NCI-H526 (cell line): ENCODE measurements around the gene TBX3.
A peak's percentile ranks its signal among the peaks of the same experiment; 100 is the strongest.

Source experiments
- DNase-seq, 2 experiments: peaks; one replicate each; lab custom pipeline; 2025; lab: John Stamatoyannopoulos, UW

TBX3 gene

DNA sequence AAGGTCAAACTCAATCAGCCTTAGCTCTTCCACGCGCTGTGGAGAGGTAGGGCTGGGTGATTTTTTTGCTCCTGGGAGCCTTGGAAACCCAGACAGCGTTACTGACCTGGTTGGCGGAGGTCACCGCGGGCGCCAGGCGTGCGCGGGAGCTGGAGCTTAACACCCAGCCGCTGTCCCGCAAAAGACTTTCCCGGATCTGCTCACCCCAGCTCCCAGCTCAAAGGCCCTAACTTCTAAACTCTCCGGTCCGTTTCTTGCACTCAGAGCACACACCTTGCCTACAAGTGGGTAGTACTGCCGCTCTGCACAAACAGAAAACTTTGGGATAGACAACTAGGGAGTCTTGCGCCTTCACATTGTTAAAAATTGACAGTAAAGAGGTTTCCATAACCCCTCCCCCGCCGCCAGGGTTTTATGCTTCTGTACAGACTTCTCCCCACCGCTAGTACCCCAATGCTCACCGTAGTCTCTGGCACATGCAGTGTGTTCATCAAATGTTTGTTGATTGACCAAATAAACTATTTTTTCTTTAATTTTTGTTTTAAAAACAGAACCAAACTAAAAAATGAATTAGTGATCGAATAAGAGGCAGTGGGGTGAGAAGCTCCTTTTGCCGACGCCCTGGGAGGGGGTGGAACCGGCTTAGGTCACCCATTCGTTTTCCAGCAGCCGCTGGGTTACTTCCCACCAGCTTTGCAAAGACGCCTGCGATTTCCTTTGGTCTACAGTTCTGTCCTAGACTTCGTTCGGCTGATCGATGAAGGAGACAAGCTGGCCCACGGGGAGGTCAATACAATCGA is 12.7 kb upstream of the TBX3 start:
- no peak for DNase-seq

DNA sequence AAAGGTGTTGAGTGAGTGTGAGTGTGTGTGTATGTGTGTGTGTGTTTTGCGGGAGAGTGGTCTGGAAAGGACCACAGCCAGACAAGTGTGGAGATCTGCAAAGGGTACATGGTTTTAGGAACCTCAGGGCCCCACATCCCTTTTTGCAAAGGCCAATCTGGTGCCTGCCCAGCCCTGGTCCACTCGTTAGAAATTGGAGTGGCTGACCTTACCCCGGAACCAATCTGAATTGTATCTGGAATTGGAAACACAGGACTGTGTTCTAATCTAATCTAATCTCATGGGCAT is 11.3 kb upstream of the TBX3 start:
- no peak for DNase-seq

DNA sequence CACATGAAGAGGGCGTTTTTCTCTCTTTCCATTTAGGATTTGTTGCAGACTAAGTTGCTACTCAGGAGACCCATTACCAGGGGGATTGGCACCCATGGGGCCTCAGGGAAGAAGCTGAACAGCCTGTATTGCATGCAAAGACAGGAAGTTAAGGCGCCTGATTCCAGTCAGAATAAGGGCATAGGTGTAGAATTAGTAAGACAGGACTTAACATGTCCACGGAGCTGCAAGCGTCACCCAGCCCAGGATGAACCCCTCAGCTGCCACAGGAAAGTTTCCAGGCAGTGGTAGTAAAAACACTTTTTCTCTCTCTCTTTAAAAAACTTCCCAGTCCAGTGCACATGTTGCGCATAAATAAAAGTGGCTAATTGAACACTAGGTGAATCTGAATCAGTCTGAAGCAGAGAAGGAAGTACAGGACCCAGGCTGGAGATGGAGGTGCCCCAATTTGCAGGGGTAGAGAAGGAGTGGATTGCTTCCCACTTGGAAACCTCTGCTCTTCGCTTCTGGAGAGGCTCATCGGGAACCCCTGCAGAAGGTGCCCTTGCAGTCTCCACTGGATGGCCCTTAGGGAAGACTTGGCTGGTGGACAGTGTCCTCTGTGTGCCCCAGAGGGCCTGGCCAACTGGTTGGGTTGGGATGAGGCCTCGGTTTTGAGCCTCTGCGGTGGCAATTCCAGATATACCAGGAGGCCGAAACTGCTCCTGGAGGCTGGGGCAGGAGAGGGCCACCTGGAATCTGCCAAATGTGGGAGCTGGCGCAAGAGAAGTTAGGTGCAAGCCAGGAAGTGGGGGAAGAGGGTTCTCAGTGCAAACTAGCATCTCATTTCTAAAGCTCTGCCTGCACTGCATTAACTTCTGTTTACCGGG is 10.7 kb upstream of the TBX3 start:
- DNase-seq = peak in 1 of 2 experiments; percentile 47

DNA sequence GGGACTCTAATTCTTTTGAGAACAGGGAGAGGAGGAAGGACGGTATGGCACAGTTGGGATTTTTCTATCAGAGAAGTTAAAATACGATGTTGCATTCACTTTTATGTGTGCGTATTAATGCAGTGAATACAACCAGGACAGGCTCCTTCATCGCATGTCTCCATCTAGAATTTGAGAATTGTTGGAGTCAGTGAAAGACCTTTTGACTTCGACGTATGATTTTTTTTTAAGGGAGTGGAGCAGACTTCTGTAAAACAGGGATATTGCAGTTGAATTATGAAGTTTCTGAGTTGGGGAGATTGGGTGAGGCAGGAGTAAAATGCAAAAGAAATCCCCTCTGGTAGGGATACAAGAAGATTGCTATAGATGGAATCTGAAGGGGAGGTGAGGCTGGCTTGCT is 9.6 kb upstream of the TBX3 start:
- DNase-seq = no peak

DNA sequence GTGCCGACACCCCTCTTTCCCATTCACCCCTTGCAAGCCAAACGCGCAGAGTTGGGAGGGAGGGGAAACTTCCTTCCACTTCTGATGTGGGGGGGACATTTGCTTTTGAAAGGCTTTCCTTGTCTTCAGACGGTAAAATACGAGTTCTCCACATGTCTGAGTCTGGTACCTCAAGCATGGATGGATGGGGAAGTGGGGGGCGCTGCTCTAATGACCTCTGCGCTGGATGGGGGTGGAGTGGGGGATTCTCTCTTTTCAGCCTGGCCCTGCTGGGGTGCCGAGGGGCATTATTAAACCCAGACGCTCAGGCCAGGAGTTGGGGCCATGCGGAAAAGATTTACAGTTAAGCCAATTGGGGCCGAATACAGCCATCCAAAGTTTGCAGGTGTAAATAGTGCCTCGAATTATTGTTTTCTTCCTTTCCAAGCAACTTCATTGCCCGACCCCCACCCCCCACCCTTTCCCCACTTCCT is 9.1 kb upstream of the TBX3 start:
- DNase-seq = no peak

DNA sequence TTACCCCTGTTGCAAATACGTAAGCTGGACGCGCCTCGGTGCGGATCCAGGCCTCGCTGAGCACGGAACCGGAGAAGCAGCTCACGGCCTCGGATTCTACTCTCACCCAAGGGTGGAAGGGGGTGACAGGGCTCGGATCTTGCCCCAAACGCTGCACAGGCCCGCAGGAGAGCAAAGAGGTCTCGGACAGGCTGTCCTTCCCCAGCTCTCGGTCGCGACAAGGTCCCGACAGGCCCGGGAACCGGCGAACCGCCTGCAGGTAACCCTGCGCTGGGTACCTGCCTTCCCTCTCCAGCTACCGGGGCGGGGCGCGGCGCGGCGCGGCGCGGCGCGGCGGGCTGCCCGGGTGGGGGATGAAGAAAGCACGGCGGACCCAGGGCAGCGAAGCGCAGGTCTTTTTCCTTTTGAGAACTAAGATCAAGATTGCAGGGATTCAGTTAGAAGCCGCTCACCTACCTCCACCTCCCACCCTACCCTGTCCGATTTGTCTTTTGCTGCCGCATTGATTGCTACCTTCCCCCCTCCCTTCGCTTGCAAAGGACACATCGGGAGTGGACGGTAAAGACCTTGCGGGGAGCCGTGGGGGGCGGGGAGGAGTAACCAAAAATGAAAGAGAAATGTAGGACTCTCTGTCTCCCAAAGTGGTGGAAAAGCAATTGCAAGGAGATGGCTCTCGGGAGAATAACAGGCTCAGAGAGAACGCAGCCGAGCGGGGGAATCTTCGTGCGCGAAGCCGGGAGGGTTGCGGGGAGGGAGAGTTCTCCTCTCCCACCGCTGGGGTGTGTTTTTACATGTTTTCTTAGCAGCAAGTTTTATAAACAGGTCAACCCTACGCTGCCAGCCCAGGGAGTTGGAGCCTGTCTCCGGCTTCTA is 8.4 kb upstream of the TBX3 start:
- DNase-seq = peak in 1 of 2 experiments; percentile 59

DNA sequence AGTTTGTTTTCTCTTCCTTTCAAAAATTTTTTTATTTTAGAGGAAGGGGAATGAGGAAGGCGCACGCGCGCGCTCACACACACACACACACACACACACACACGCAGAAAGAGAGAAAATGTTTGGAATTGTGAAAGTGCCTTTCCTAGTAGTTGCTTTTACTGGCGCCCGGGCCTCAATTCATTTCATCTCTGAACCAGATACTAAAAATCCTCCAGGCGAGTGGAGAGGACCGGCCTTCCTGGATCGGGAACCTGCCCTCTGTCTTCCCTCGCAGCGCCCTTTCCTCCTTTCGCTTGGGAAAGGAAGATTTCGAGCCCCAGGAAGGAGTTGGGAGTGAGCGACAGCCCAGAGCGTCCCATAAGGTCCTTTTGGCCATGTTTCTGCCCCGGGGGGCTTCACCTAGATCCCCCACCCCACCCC is 7.8 kb upstream of the TBX3 start:
- no peak for DNase-seq

DNA sequence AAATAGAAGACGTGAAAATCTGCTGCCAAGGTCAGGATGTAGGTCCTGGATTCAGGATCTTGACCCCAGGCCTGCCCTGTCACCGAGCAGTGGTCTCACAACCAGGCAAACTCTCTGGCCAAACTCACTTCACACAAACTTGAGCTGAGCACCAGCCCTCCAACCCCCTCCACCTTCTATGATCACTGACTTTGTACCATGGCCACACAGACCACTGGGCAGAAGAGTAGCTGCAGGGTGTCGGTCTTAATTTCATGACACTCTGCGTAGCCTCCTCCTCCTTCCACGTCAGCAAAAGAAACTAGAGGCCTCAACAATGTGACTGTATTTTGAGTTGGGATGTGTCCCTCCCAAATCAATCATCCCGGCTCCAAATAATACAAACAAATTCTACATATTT is 7.2 kb upstream of the TBX3 start:
- DNase-seq = peak in 1 of 2 experiments; percentile 49

DNA sequence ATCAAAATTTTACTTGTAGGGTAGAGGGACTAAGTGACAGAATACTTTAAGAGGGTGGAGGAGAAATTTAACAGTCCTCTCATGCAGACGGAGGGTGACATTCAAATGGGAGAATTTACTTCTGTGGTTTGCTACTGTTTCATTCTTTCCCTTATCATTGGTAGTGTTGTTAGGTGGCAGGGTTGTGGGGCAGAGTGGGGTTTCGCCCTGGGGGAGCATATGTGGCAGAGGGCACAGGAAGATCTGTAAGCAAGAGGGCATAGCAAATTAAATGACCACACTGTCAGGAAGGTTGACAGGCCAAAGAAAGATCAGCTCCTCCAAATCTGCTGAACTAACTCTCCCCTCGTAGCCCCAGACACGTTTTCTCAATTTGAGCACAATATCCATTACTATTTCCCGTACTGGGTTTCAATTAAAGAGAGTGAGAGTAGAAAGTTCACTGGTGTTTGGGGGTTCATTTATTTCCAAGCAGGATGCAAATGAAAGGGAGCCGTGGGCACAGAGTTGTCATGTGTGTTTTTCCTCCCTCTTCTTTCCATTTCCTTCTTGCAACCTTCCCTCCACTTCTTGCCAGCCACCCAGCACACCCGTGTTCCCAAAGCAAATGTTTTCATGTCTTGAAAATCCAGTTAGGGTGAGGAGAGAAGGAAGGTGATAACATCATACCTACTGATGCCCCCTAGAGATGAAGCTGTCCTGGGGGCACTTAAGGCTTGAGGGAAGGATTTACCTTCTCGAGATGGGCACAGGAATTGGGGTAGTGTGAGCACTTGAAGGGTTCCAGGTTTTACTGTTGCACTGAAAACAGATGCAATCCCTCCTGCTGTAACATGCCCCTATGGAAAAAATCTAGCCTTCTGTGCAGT is 6.5 kb upstream of the TBX3 start:
- DNase-seq = peak in 1 of 2 experiments; percentile 38

DNA sequence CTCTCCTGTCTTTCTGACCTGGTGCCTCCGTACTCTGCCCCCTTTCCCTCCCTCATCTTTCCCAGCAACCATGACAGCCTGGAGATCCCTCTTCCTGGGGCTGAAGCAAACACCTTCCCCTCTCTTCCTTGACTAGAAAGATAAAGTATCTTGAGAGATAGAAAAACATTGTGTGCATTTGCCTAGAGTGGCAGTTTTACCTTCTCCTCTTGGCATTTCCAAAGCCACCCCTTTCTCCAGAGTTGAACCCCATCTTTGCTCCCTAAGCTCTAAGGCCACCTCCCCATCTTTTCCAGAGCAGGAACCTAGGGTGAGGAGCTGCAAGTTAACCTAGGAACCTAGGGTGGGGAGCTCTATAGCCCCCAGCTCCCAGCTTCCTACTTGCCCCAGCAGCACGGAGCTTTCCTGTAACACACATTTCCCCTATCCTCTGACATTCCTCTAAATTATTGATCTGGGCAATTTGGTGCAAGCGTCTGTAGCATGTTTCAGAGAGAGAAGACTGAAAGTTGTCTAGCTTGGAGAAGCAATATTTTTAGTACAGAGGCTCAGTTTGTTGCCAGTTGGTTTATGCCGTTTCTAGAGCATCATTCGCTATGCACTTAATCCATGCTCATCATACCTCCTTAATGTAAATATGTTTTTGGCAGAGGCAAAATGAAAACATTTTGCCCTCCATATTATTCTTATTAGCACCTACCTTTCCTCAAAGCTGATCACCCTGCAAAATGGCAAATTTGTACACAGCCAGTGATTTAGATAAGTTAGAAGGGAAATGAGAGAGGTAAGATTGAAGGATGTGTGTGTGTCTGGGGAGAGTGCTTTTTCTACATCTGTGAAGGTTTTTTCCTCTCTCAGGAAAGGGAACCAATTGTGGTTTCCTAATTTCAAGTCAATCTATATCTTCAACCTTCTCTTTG is 5.4 kb upstream of the TBX3 start:
- DNase-seq = no peak

DNA sequence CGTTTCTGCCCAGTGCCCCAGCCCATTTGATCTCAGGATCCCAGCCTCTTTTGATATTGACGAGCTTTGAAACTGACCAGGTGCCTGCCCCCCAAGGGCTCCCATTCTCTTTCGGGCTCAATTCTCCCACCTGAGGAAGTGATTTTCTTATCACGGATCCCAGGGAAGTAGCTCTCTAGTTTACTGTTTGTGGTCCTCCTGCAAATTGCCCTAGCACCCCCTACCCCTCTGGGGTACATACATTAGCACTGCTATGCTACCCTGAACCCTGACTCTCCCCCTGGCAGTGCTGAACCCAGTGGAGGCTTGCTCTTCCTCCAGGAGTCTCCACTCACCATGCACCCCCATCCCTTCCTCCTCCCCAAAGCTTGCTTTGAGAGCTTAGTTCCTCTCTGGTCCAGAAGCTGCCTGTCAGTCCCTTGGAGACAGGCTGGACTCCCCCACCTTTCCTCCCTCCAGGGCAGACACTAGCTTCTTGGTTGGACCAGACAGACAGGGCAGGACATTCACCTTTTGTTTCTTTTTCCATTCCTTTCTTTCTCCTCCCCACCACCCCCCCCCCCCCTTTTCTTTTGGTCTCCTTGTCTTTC is 4.4 kb upstream of the TBX3 start:
- DNase-seq = no peak

DNA sequence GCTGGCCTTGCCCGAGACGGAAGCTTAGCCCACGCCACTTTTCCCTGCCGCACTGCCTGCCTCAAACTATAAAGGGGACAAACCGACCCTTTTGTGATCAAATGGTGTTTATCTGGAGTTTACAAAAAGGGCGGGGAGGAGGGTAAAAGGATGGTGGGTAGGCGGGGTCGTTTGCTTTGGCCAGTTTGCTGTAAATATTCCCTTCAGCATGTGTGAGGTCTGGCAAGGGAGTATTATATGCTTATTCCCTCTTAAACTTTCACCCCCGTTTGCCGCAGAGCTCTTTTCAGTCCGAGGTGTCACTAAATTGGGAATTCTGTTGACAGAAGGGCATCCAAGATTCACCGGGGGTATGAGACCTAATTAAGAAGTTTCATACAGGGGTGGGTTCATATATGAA is 3.8 kb upstream of the TBX3 start:
- peak in 1 of 2 experiments; percentile 28 for DNase-seq

DNA sequence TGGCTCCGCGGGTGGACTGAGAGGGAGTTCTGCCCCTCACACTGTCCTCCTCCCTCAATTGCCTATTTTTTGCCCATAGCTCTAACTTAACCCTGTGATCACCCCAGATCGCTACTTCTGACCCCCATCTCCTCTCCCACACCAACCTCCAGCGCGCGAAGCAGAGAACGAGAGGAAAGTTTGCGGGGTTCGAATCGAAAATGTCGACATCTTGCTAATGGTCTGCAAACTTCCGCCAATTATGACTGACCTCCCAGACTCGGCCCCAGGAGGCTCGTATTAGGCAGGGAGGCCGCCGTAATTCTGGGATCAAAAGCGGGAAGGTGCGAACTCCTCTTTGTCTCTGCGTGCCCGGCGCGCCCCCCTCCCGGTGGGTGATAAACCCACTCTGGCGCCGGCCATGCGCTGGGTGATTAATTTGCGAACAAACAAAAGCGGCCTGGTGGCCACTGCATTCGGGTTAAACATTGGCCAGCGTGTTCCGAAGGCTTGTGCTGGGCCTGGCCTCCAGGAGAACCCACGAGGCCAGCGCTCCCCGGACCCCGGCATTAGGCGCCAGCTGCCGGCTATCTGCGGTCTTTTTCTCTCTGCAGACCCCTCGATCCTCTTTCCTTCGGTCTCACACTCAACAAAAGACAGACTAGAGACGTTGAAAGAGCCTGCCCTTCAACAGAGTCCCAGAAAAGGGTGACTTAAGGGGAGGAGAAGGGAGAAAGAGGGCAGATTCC is 3.0 kb upstream of the TBX3 start:
- DNase-seq = peak in 1 of 2 experiments; percentile 45

DNA sequence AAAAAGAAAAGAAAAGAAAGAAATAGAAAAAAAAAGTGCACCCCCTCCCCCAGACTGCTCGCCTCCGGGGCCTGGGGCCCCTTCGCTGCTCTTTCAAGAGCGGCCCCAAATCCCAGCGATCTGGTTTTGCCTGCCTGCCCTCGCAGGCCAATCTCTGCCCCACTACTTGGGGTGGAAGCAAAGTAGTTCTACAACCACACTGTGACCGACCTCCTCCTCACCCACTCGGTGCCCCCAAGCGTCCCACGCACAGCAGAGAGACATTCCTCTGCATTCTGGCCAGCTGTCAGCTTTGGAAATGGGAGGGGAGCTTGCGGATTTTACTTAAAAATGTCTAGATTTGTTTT is 2.4 kb upstream of the TBX3 start:
- no peak for DNase-seq

DNA sequence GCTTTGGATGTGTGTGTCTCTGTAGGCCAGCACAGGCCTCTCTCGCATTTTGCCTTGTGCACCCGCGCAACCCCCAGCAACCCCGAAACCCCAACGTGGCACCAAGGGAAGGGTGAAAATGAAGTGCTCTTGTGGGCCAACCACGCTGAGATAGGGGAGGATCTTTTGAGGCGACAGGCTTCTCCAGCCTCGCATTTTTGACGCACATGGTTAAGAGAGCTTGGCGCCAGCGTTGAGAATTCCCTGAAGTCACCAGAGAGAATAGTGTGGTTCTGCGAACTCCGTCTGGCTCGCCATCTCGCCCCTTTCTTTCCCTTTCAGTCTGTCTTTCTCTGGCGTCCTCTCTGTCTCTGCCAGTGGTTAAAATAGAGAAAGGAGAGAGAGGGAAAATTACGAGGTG is 1.9 kb upstream of the TBX3 start:
- peak in 1 of 2 experiments; percentile 63 for DNase-seq

DNA sequence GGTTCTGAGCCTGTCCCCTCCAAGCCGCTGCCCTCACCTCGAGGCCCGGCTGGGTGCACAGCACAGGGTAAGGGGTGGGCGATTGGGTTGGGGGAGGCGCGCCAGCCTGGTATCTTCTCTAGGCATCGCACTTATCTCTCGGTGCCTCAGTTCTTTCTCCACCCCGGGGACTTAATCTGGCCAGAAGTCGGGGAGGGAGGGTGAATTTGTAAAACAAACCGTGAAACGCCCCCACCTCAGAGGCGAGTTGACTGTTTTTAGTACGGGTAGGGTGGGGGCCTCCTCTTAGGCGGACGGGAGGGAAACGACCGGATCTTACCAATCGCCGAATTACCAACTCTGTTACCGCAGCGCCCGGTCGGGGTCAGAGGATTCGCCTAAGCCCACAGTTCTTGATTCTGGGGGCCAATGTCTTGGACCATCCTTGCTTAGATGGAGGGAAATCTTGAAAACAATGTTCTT is 1.4 kb upstream of the TBX3 start:
- no peak for DNase-seq

DNA sequence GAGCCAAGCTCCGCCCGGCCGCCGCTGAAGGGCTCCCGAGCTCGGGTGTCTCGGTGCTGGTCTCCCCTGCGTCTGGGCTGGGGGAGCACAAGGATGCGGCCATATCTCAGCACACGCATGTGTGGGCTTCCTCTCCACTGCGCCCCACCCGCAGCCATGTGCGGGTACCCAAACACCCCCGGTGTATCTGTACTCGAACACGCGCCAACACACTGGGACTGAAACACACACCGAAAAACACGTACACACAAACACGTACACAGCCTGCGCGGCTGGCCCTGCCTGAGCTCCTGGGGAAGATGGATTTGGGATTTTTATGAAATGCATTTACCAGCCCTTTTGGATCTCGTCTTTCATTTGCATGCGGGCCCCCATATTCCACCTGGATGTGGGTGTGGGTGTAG is 897 bp upstream of the TBX3 start:
- DNase-seq = peak in 1 of 2 experiments; percentile 78

DNA sequence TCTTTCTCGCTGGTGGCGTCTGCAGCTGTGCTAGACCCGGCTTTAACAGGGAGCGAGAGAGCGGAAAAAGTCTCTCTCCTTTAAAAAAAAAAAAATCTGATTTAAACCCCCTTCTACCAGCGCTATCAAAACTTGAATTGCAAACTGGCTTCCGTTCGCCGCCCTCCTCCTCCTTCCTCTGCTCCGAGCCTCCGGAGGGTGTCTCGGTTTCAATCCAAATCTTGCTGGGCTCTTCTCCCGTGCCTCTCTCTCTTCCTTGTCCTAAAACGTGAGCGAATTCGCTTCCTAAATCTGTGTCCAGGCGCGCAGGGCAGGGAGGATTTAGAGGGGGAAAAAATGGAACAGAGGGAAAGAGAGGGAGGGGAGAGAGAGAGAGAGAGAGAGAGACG is 272 bp downstream of the TBX3 start:
- DNase-seq = no peak
